GM19239 (cell line): ENCODE data around the gene BPIFB3.
"Not testable (repeated sequence)": the region's sequence is repeated elsewhere in the genome, so short reads cannot be mapped to it uniquely, and the experiment has no call there.

ENCODE experiments used
- DNase-seq: peaks from one replicate; pipeline ENCODE4 v3.0.0; 2011; ENCODE audit warnings: low spot score; ENCODE audit not compliant: insufficient read length
- FAIRE-seq: peaks from 2 replicates; lab custom pipeline; 2011; peaks lifted over from hg19 to GRCh38; lab: Jason Lieb, UNC

Gene BPIFB3

GRCh38 chr20:33027769-33028751 lies 25.6 kb upstream of the BPIFB3 start:
- no peak for DNase-seq
- no peak for FAIRE-seq

- no peak for DNase-seq
- no peak for FAIRE-seq
Observed at GRCh38 chr20:33028875-33029274, 24.8 kb upstream of the BPIFB3 start.

GRCh38 chr20:33030076-33030475 lies 23.6 kb upstream of the BPIFB3 start:
- FAIRE-seq (no peak), DNase-seq (no peak)

GRCh38 chr20:33030569-33030968 lies 23.1 kb upstream of the BPIFB3 start:
- FAIRE-seq: no peak
- no peak for DNase-seq

- FAIRE-seq: no peak
- DNase-seq: no peak
Observed at GRCh38 chr20:33031531-33031930, 22.2 kb upstream of the BPIFB3 start, which contains the start of gene BPIFB6. Gene BPIFB6 (plus strand): TSS chr20:33031648. CDS start chr20:33031648, 0 bp downstream.

GRCh38 chr20:33032555-33032954 lies 21.1 kb upstream of the BPIFB3 start:
- FAIRE-seq (no peak), DNase-seq (no peak)

GRCh38 chr20:33033381-33033780 lies 20.3 kb upstream of the BPIFB3 start:
- DNase-seq (no peak), FAIRE-seq (no peak)

GRCh38 chr20:33034115-33034514 lies 19.6 kb upstream of the BPIFB3 start:
- DNase-seq (no peak), FAIRE-seq (no peak)

GRCh38 chr20:33034901-33035492 lies 18.7 kb upstream of the BPIFB3 start:
- FAIRE-seq: no peak
- no peak for DNase-seq

GRCh38 chr20:33037456-33037855 lies 16.2 kb upstream of the BPIFB3 start:
- no peak for FAIRE-seq

GRCh38 chr20:33038243-33038642 lies 15.5 kb upstream of the BPIFB3 start:
- FAIRE-seq (no peak), DNase-seq (no peak)

More at GRCh38 chr20:33037456-33037855, 16.2 kb upstream of the BPIFB3 start:
- DNase-seq: no peak

- FAIRE-seq (no peak), DNase-seq (no peak)
Observed at GRCh38 chr20:33042430-33042829, 11.3 kb upstream of the BPIFB3 start.

- DNase-seq: no peak
- no peak for FAIRE-seq
Observed at GRCh38 chr20:33042983-33043730, 10.5 kb upstream of the BPIFB3 start.

- FAIRE-seq: no peak
- no peak for DNase-seq
Observed at GRCh38 chr20:33043731-33044181, 9.9 kb upstream of the BPIFB3 start.

GRCh38 chr20:33045129-33045721 lies 8.5 kb upstream of the BPIFB3 start:
- not testable (repeated sequence) for FAIRE-seq

GRCh38 chr20:33046412-33046811 lies 7.3 kb upstream of the BPIFB3 start:
- DNase-seq: no peak
- FAIRE-seq: no peak

More at GRCh38 chr20:33045129-33045721, 8.5 kb upstream of the BPIFB3 start:
- DNase-seq: not testable (repeated sequence)

GRCh38 chr20:33051333-33051732 lies 2.4 kb upstream of the BPIFB3 start:
- FAIRE-seq (no peak), DNase-seq (no peak)

GRCh38 chr20:33054381-33054780 lies 678 bp downstream of the BPIFB3 start:
- FAIRE-seq (no peak), DNase-seq (no peak)

GRCh38 chr20:33054791-33055190 lies 1.1 kb downstream of the BPIFB3 start:
- DNase-seq: no peak
- FAIRE-seq: no peak

GRCh38 chr20:33059136-33059535 lies 5.4 kb downstream of the BPIFB3 start:
- DNase-seq (no peak), FAIRE-seq (no peak)
